Measurements from ENCODE around the gene CTSZ. TPM values are rescaled to one million over a fixed set of nuclear protein-coding genes. Genes with fewer than 3 reads are reported as not detected.

The CTSZ gene
- polyA plus RNA-seq, 3 donors = 62.6 to 755 (median 86.4) TPM

- no peak for DNase-seq
- Mint-ChIP-seq H3K4me3 (no peak overlapping the region), H3K4me1 (peaks cover 27% of the 10 kb centered on the region), H3K9me3 (peaks cover 0 to 1% (median 0%) of the 10 kb centered on the region in 7 donors), H3K36me3 (peaks cover 86 to 100% of the 10 kb centered on the region in 2 donors), H3K27me3 (ENCODE audit: low read depth in 3 of 3) (peaks cover 0 to 3% (median 0%) of the 10 kb centered on the region in 3 donors), H3K27ac (peak overlapping the region in 5 of 7 donors; percentile 30 to 64 (median 43))
- Histone ChIP-seq H4K20me1 (ENCODE audit: insufficient read depth, low read length) (peaks cover 99% of the 10 kb centered on the region), H3K79me2 (ENCODE audit: insufficient read depth, low read length) (peaks cover 77% of the 10 kb centered on the region), H3K9me3 (replicated peaks in 1 of 2; ENCODE audit: control insufficient read depth in 1 of 2, insufficient read depth in 1 of 2, low read length in 2 of 2) (no peaks in the 10 kb centered on the region), H3K27me3 (ENCODE audit: control insufficient read depth in 2 of 2, insufficient read depth in 2 of 2, low read length in 2 of 2) (no peaks in the 10 kb centered on the region), H3K4me3 (replicated peaks in 1 of 3; ENCODE audit: low read depth in 2 of 3, low read length in 3 of 3) (no peak overlapping the region), H2AFZ (ENCODE audit: insufficient read depth, low read depth, low read length, poor library complexity, severe bottlenecking) (no peak overlapping the region), H3K27ac (ENCODE audit: low read depth in 1 of 2, low read length in 2 of 2) (no peak overlapping the region), H3K4me1 (ENCODE audit: control insufficient read depth in 1 of 2, insufficient read depth in 2 of 2, low read length in 2 of 2) (peaks cover 17 to 22% of the 10 kb centered on the region in 2 donors), H3K9ac (ENCODE audit: insufficient read depth, low read length, poor library complexity, severe bottlenecking) (no peak overlapping the region), H3K4me2 (replicated peaks; ENCODE audit: extremely low read depth, low read length, poor library complexity, severe bottlenecking) (no peak overlapping the region), H3K36me3 (replicated peaks in 1 of 2; ENCODE audit: control insufficient read depth in 1 of 2, insufficient read depth in 2 of 2, low read length in 2 of 2) (peaks cover 94 to 99% of the 10 kb centered on the region in 2 donors)
- intact Hi-C loops (cut with micrococcal nuclease) = no loop called here
- TF ChIP-seq CTCF (IDR thresholded peaks at IDR 0.05) = no peak
- 85% methylated on average over 7 of the region's 11 CpGs for WGBS (ENCODE audit: insufficient coverage)
Observed at GRCh38 chr20:58998656-58999055, 8.4 kb downstream of the CTSZ start.

GRCh38 chr20:58997141-58997770 is 9.8 kb downstream of the CTSZ start:
- H3K9me3 Mint-ChIP-seq = no peaks in the 10 kb centered on the region
- H3K36me3 Mint-ChIP-seq = peaks cover 84 to 100% of the 10 kb centered on the region in 2 donors
- Histone ChIP-seq H3K36me3 (replicated peaks in 1 of 2; ENCODE audit: control insufficient read depth in 1 of 2, insufficient read depth in 2 of 2, low read length in 2 of 2) (peaks cover 94 to 99% of the 10 kb centered on the region in 2 donors), H3K4me1 (ENCODE audit: control insufficient read depth in 1 of 2, insufficient read depth in 2 of 2, low read length in 2 of 2) (peaks cover 6 to 8% of the 10 kb centered on the region in 2 donors), H3K27ac (ENCODE audit: low read depth in 1 of 2, low read length in 2 of 2) (peak overlapping the region in 1 of 2 donors; percentile 59), H3K79me2 (ENCODE audit: insufficient read depth, low read length) (peaks cover 63% of the 10 kb centered on the region), H3K4me2 (replicated peaks; ENCODE audit: extremely low read depth, low read length, poor library complexity, severe bottlenecking) (no peak overlapping the region), H2AFZ (ENCODE audit: insufficient read depth, low read depth, low read length, poor library complexity, severe bottlenecking) (no peak overlapping the region), H3K27me3 (ENCODE audit: control insufficient read depth in 2 of 2, insufficient read depth in 2 of 2, low read length in 2 of 2) (no peaks in the 10 kb centered on the region), H3K9ac (ENCODE audit: insufficient read depth, low read length, poor library complexity, severe bottlenecking) (no peak overlapping the region), H4K20me1 (ENCODE audit: insufficient read depth, low read length) (peaks cover 99% of the 10 kb centered on the region), H3K9me3 (replicated peaks in 1 of 2; ENCODE audit: control insufficient read depth in 1 of 2, insufficient read depth in 1 of 2, low read length in 2 of 2) (no peaks in the 10 kb centered on the region), H3K4me3 (replicated peaks in 1 of 3; ENCODE audit: low read depth in 2 of 3, low read length in 3 of 3) (no peak overlapping the region)
- no peak for TF ChIP-seq CTCF (IDR thresholded peaks at IDR 0.05)
- H3K4me3 Mint-ChIP-seq = no peak overlapping the region
- 99% methylated on average over 16 of the region's 24 CpGs for WGBS (ENCODE audit: insufficient coverage)
- peaks cover 0 to 4% (median 0%) of the 10 kb centered on the region in 3 donors for H3K27me3 Mint-ChIP-seq (ENCODE audit: low read depth in 3 of 3)
- intact Hi-C loops (cut with micrococcal nuclease) = no loop called here
- peaks cover 13% of the 10 kb centered on the region for H3K4me1 Mint-ChIP-seq
- H3K27ac Mint-ChIP-seq = peak overlapping the region in 4 of 7 donors; percentile 41 to 80 (median 71)
- DNase-seq = no peak

Data from CD14-positive monocyte (primary cell).